HCT116 (cell line): ENCODE measurements around the gene RECK. TPM values are rescaled to one million over a fixed set of nuclear protein-coding genes. Genes with fewer than 3 reads are reported as not detected.

Experiments used
- ATAC-seq: fragments of 200-7000 bp; cut with Tn5 transposase; 2 replicates; pipeline ENCODE4 v1.9.1; 2020; ENCODE audit warnings: mild to moderate bottlenecking, moderate library complexity
- BruUV-seq: library from RNA; stranded (reverse); fragments of 400-500 nt; replicated peaks from 2 replicates; lab custom pipeline; 2021; lab: Mats Ljungman, UMichigan
- CTCF ChIA-PET: fragments of 300-600 bp; sonication (Branson Sonifier 250); formaldehyde crosslinking; loops from one replicate; lab custom pipeline; 2021; ENCODE audit warnings: antibody characterized with exemption; lab: Charles Lee
- POLR2A ChIA-PET: fragments of 300-600, 350-600 bp; sonication (Branson Sonifier 250); formaldehyde crosslinking; loops from one replicate; lab custom pipeline; 2021; ENCODE audit warnings: antibody characterized with exemption; lab: Charles Lee
- RAD21 ChIA-PET, 2 experiments: fragments of 300-600 bp; sonication (Branson Sonifier 250); formaldehyde crosslinking; loops; one replicate each; lab custom pipeline; 2023; ENCODE audit warnings: low total read pairs in 2 of 2; ENCODE audit not compliant: uncharacterized antibody in 2 of 2, unreplicated experiment in 2 of 2, low non-redundant PET in 1 of 2; lab: Charles Lee
- DNase-seq: peaks from one replicate; pipeline ENCODE4 v3.0.0-alpha.2; 2010; ENCODE audit warnings: low read depth, low spot score
- H2AFZ ChIP-seq: fragments of 200-600 bp; shearing (Covaris generic), sonication (generic); 2 replicates; pipeline ENCODE4 v1.6.1; 2017; ENCODE audit warnings: low read depth, mixed run types, mixed read lengths, antibody characterized with exemption, low read length; ENCODE audit not compliant: poor library complexity, severe bottlenecking
- H3K27ac ChIP-seq: 2 replicates; pipeline ENCODE4 v1.5.1; 2012; ENCODE audit warnings: low read depth, low read length
- H3K27me3 ChIP-seq: fragments of 200-600 bp; sonication (generic); 2 replicates; pipeline ENCODE4 v1.6.1; 2016; ENCODE audit warnings: mixed run types, low read length, mixed read lengths; ENCODE audit not compliant: insufficient read depth
- H3K36me3 ChIP-seq, 2 experiments: fragments of 200-500 bp in 1 of 2; fragments of 200-600 bp in 1 of 2; sonication (Bioruptor generic) in 1 of 2; sonication (generic) in 1 of 2; 2 replicates each; pipeline versions ENCODE4 v1.5.1 to v1.6.1; 2014 to 2016; ENCODE audit warnings: low read length in 2 of 2, inconsistent platforms in 1 of 2, mixed read lengths in 1 of 2, mixed run types in 1 of 2; ENCODE audit not compliant: insufficient read depth in 2 of 2, control insufficient read depth in 1 of 2
- H3K4me1 ChIP-seq, 2 experiments: fragments of 200-600 bp in 1 of 2; sonication (generic) in 1 of 2; 2 replicates each; pipeline versions ENCODE4 v1.5.1 to v1.6.1; 2012 to 2017; ENCODE audit warnings: low read length in 2 of 2, inconsistent platforms in 1 of 2, mild to moderate bottlenecking in 1 of 2, mixed read lengths in 1 of 2, mixed run types in 1 of 2, moderate library complexity in 1 of 2; ENCODE audit not compliant: insufficient read depth in 2 of 2, control insufficient read depth in 1 of 2
- H3K4me2 ChIP-seq: fragments of 200-600 bp; sonication (generic); 2 replicates; pipeline ENCODE4 v1.6.1; 2017; ENCODE audit warnings: mixed run types, low read length, mixed read lengths
- H3K4me3 ChIP-seq, 2 experiments: fragments of 200-600 bp in 1 of 2; sonication (generic) in 1 of 2; replicated peaks in 1 of 2; 2 replicates each; pipeline ENCODE4 v1.5.1; 2011 to 2016; ENCODE audit warnings: low read length in 2 of 2, control low read depth in 1 of 2, low read depth in 1 of 2, mild to moderate bottlenecking in 1 of 2, mixed read lengths in 1 of 2, mixed run types in 1 of 2
- H3K79me2 ChIP-seq: fragments of 200-600 bp; sonication (generic); 2 replicates; pipeline ENCODE4 v1.6.1; 2017; ENCODE audit warnings: mild to moderate bottlenecking, mixed run types, low read length, moderate library complexity, mixed read lengths; ENCODE audit not compliant: insufficient read depth
- H3K9ac ChIP-seq: fragments of 200-600 bp; sonication (generic); 2 replicates; pipeline ENCODE4 v1.6.1; 2016; ENCODE audit warnings: low read length, mixed read lengths
- H3K9me2 ChIP-seq: fragments of 200-600 bp; sonication (generic), shearing (Covaris generic); 2 replicates; pipeline ENCODE4 v1.6.1; 2017; ENCODE audit warnings: mixed run types, mild to moderate bottlenecking, moderate library complexity; ENCODE audit not compliant: insufficient read depth
- H3K9me3 ChIP-seq, 2 experiments: fragments of 200-500 bp in 1 of 2; fragments of 200-600 bp in 1 of 2; sonication (Bioruptor generic) in 1 of 2; sonication (generic) in 1 of 2; 2 replicates each; pipeline ENCODE4 v1.6.1; 2014 to 2017; ENCODE audit warnings: low read length in 2 of 2, mixed read lengths in 2 of 2, inconsistent platforms in 1 of 2, low read depth in 1 of 2, mild to moderate bottlenecking in 1 of 2, mixed run types in 1 of 2, moderate library complexity in 1 of 2; ENCODE audit not compliant: control insufficient read depth in 1 of 2, insufficient read depth in 1 of 2
- H4K20me1 ChIP-seq: fragments of 200-600 bp; sonication (generic), shearing (Covaris generic); 2 replicates; pipeline ENCODE4 v1.6.1; 2017; ENCODE audit warnings: mixed run types, mild to moderate bottlenecking, moderate library complexity; ENCODE audit not compliant: insufficient read depth
- CBX3 ChIP-seq: IDR thresholded peaks from 2 replicates; pipeline ENCODE4 v1.6.1; 2012; ENCODE audit warnings: low read depth
- CTCF ChIP-seq, 3 experiments: fragments of 200-600 bp in 1 of 3; sonication (generic) in 1 of 3; IDR thresholded peaks in 2 of 3; conservative IDR thresholded peaks in 1 of 3; 2 replicates each; pipeline ENCODE4 v1.5.1; 2012 to 2017; ENCODE audit warnings: low read depth in 2 of 3, low read length in 2 of 3, antibody characterized with exemption in 1 of 3, borderline replicate concordance in 1 of 3, control low read depth in 1 of 3, mild to moderate bottlenecking in 1 of 3, mixed read lengths in 1 of 3, mixed run types in 1 of 3, moderate library complexity in 1 of 3; ENCODE audit not compliant: insufficient read depth in 1 of 3
- EGR1 ChIP-seq: IDR thresholded peaks from 2 replicates; pipeline ENCODE4 v1.6.1; 2012; ENCODE audit warnings: low read depth
- ELF1 ChIP-seq: IDR thresholded peaks from 2 replicates; pipeline ENCODE4 v1.6.1; 2012; ENCODE audit warnings: low read depth, borderline replicate concordance
- MAX ChIP-seq: IDR thresholded peaks from 2 replicates; pipeline ENCODE4 v1.6.1; 2012
- RAD21 ChIP-seq: IDR thresholded peaks from 2 replicates; pipeline ENCODE4 v1.6.1; 2012; ENCODE audit warnings: low read depth, mild to moderate bottlenecking
- SIN3A ChIP-seq: IDR thresholded peaks from 2 replicates; pipeline ENCODE4 v1.6.1; 2012; ENCODE audit warnings: low read depth
- SP1 ChIP-seq: IDR thresholded peaks from 2 replicates; pipeline ENCODE4 v1.6.1; 2012; ENCODE audit warnings: low read depth
- TCF7L2 ChIP-seq: IDR thresholded peaks from 2 replicates; pipeline ENCODE4 v1.7.0; 2011; ENCODE audit warnings: borderline replicate concordance, inconsistent platforms; ENCODE audit not compliant: insufficient read depth, insufficient read length; ENCODE audit errors: extremely low read depth
- YY1 ChIP-seq: IDR thresholded peaks from 2 replicates; pipeline ENCODE4 v1.6.1; 2011; ENCODE audit warnings: low read length, low read depth, moderate library complexity, mild to moderate bottlenecking; ENCODE audit not compliant: insufficient replicate concordance; ENCODE audit errors: extremely low read depth
- ZFX ChIP-seq: fragments of 450-650 bp; IDR thresholded peaks from 2 replicates; pipeline ENCODE4 v1.6.1; 2017
- intact Hi-C: fragments of 100-400 bp; cut with micrococcal nuclease; formaldehyde crosslinking; loops from 2 replicates; pipeline ENCODE4 v1.10.0; 2022
- total RNA-seq: library from RNA; stranded (reverse); gene quantifications from one replicate; pipeline ENCODE4 v1.2.1, GENCODE V29; 2021; ENCODE audit not compliant: unreplicated experiment

RECK gene
- total RNA-seq, 1 experiment from 2014 or later, result 3.8 TPM

GRCh38 chr9:36165826-36166167, 129.1 kb downstream of the RECK start:
- no peak overlapping the region for H3K4me2 ChIP-seq
- H3K9ac ChIP-seq, result no peak overlapping the region
- H3K4me3 ChIP-seq, result no peak overlapping the region
- BruUV-seq, result no TSS peak
- no peaks in the 10 kb centered on the region for H3K36me3 ChIP-seq
- H3K4me1 ChIP-seq, result peaks cover 0 to 15% of the 10 kb centered on the region in 2 experiments; a peak in 1 of 4 replicates
- H3K9me2 ChIP-seq, result no peaks in the 10 kb centered on the region
- no peak for TF ChIP-seq ELF1
- no peak for TF ChIP-seq ZFX
- no peaks in the 10 kb centered on the region for H4K20me1 ChIP-seq
- ATAC-seq, result no peak
- no peaks in the 10 kb centered on the region for H3K9me3 ChIP-seq
- H3K27ac ChIP-seq, result no peak overlapping the region
- no peak for DNase-seq
- no peaks in the 10 kb centered on the region for H3K79me2 ChIP-seq
- intact Hi-C loops, result loop anchor here (1.0 to 5.0 kb wide), 3 partner anchors 62 to 208 kb away; partner anchors contain the start of gene OR2S2
- no peaks in the 10 kb centered on the region for H3K27me3 ChIP-seq
- no peak overlapping the region for H2AFZ ChIP-seq
- CTCF ChIA-PET, result interaction anchor here (1.5 to 3.5 kb wide), 3 partner anchors 29 to 64 kb away, joined by 3 to 36 read pairs (median 6); partner anchors contain the start of gene GLIPR2
- POLR2A ChIA-PET, result no interaction called here
- RAD21 ChIA-PET, result no interaction called here

GRCh38 chr9:36166168-36166927, 129.6 kb downstream of the RECK start:
- Histone ChIP-seq H3K79me2 (no peaks in the 10 kb centered on the region), H3K9me2 (no peaks in the 10 kb centered on the region), H3K27me3 (no peaks in the 10 kb centered on the region), H2AFZ (no peak overlapping the region), H3K4me2 (peak overlapping the region; percentile 72), H3K9ac (no peak overlapping the region; the same call in 1 of the 2 replicates), H3K27ac (no peak overlapping the region), H4K20me1 (no peaks in the 10 kb centered on the region), H3K9me3 (no peaks in the 10 kb centered on the region), H3K36me3 (no peaks in the 10 kb centered on the region), H3K4me3 (peak overlapping the region; percentile 33 to 39), H3K4me1 (peaks cover 0 to 10% of the 10 kb centered on the region in 2 experiments; a peak in 1 of 4 replicates)
- RAD21 ChIA-PET, result interaction anchor here in 1 of 2 experiments (1.1 kb wide), 1 partner anchor 63 kb away, joined by 4 read pairs; no protein-coding TSS in a partner anchor
- intact Hi-C loops, result loop anchor here (1.0 to 5.0 kb wide), 3 partner anchors 63 to 209 kb away; partner anchors contain the start of gene OR2S2
- peak; percentile 79 for DNase-seq
- CTCF ChIA-PET, result interaction anchor here (0.8 to 3.5 kb wide), 8 partner anchors 15 to 158 kb away, joined by 3 to 36 read pairs (median 4); partner anchors contain the start of gene CLTA
- ATAC-seq, result peak; percentile 98
- no TSS peak for BruUV-seq
- POLR2A ChIA-PET, result interaction anchor here (0.6 kb wide), 1 partner anchor 9 kb away, joined by 4 read pairs; no protein-coding TSS in a partner anchor
- TF ChIP-seq EGR1, result peak; percentile 41; the same call in 1 of the 2 replicates
- peak; percentile 83 for TF ChIP-seq RAD21
- TF ChIP-seq SIN3A, result no peak
- TF ChIP-seq YY1, result peak; percentile 1
- peak; percentile 51; the same call in 1 of the 2 replicates for TF ChIP-seq MAX
- TF ChIP-seq SP1, result no peak
- TF ChIP-seq TCF7L2, result peak; percentile 14
- no peak for TF ChIP-seq CBX3
- TF ChIP-seq CTCF (IDR thresholded peaks at IDR 0.05 in 2 of 3, conservative IDR thresholded peaks at IDR 0.05 in 1 of 3; ENCODE audit: borderline replicate concordance in 1 of 3, insufficient read depth in 1 of 3, low read depth in 2 of 3, low read length in 2 of 3), result peak; percentile 84 to 89 (median 85)
